Posterior cingulate gyrus (tissue), 11 donors: ENCODE data around the gene MMP19.
"Not testable (repeated sequence)": the region's sequence is repeated elsewhere in the genome, so short reads cannot be mapped to it uniquely, and the experiment has no call there.

Source experiments
- DNase-seq, 10 donors: peaks; one replicate each; pipeline versions ENCODE4 v3.0.0 to v3.0.0-alpha.2; 2020 to 2021; ENCODE audit warnings: mixed read lengths in 3 of 10
- intact Hi-C: fragments of 100-400 bp; cut with DNase I; formaldehyde crosslinking; loops from one replicate; pipeline ENCODE4 v1.15.1; 2023

The MMP19 gene

GRCh38 chr12:55845361-55845760 is 2.6 kb upstream of the MMP19 start:
- DNase-seq = no peak
- intact Hi-C loops = no loop called here

- DNase-seq = no peak
- intact Hi-C loops = no loop called here
These were observed 2.2 kb upstream of the MMP19 start for GRCh38 chr12:55844961-55845360.

GRCh38 chr12:55843431-55843830 is 695 bp upstream of the MMP19 start:
- intact Hi-C loops = no loop called here
- DNase-seq = no peak

- no peak for DNase-seq
- intact Hi-C loops = no loop called here
These were observed 2.0 kb downstream of the MMP19 start for GRCh38 chr12:55840581-55841351.

GRCh38 chr12:55839345-55840140 is 3.2 kb downstream of the MMP19 start:
- intact Hi-C loops = loop anchor here (5.0 kb wide), 1 partner anchor 293 kb away; no protein-coding TSS in a partner anchor
- DNase-seq = no peak

- DNase-seq = no peak
- intact Hi-C loops = loop anchor here (5.0 kb wide), 1 partner anchor 294 kb away; no protein-coding TSS in a partner anchor
These were observed 4.4 kb downstream of the MMP19 start for GRCh38 chr12:55838361-55838760.

- peak in 1 of 10 donors; percentile 40 for DNase-seq
- intact Hi-C loops = not testable (repeated sequence)
These were observed 8.3 kb downstream of the MMP19 start for GRCh38 chr12:55834400-55834799.

- intact Hi-C loops = no loop called here
- peak in 1 of 10 donors; percentile 73 for DNase-seq
These were observed 9.7 kb downstream of the MMP19 start for GRCh38 chr12:55833056-55833455.

DNA sequence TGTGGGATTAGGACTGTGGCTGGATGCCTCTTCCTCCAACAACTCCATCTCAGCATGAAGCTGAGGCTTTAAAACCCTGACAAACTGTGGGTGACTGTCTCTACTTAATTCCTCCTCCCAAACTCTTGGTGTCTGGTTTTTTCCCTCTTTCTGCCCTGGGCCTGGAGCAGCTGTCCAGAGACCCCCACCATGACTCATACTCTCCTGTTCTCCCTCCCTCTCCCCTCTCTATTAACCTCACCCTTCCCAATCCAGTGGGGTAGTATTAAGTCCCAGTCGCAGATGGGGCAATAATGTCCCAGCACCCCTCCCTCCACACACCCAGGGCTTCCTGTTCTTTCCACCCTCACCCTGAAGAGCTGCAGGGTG is 11.3 kb downstream of the MMP19 start:
- no peak for DNase-seq
- intact Hi-C loops = no loop called here

DNA sequence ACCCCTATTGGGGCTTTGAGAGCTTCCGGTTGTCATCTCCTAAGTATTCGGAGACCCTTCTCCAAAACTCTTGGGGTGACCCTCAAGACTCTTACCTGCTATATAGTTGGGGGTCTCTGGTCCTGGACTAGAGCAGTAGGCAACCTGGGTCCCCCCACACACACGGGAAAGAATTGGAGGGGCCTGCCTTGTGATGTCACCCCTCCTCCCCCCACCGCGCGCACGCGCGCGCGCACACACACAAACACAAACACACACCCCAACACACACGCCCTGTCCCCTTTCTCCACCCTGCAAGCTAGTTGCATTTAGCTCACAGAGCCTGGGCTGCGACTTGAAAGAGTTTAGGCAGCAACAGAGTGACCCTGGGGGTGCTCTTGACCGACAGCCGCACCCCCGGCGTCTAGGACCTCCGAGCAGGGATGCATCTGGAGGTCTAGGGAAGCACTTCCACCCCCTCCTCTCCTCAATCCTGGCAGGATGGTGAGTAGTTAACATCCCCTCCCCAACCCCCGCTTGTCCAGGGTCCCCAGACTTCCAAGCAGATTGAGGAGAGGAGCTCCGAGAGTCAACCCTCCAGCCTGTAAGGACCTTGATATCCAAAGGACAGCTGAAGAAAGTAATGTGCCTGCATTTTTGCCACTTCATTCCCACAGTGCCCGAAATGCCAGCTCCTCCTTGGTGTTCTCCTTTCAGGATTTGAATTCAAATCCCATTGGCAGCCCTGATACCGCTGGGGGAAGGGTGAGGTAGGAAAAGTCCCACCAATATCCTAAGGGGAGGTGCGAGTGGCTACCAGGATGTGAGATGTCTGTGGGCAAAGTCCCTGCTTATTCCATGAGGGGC is 11.9 kb downstream of the MMP19 start:
- intact Hi-C loops = loop anchor here (1.0 kb wide), 1 partner anchor 95 kb away; no protein-coding TSS in a partner anchor

DNA sequence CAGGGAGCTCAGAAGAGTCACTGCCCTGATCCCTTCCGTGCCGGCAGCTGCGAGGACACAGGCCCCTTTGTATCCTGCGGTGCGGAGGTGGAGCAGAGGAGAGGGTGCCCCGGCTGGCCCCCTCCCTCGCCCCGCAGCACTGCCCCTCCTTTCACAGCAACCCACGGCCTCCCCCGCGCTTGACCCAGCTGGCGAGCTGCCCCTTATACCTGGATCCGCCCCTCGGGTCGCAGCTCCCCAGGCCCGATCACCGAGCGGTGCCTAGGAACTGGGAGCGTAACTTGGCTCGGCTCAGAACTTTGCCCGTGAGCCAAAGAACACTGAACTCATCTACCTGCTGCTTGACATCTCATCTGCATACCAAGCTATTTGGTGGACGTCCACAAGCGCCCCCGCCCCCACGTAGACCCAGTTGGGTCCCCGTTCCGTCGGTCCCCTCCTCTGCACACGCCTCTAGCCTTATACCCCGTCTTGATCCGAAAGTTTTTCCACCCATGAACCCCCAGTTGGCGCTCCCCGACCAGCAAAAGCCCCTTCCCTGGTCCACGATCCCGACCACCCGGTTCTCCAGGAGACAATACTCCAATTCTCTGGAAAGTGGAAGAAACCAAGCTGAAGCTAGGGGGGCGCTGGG is 12.7 kb downstream of the MMP19 start:
- intact Hi-C loops = loop anchor here (1.0 kb wide), 2 partner anchors 12 to 96 kb away; partner anchors contain the start of gene ORMDL2
- peak; percentile 48 to 93 (median 60) for DNase-seq

More for the DNA sequence above, 11.9 kb downstream of the MMP19 start:
- peak; percentile 71 to 98 (median 81) for DNase-seq

- peak in 2 of 10 donors; percentile 55 to 67 for DNase-seq
- intact Hi-C loops = no loop called here
These were observed 14.4 kb downstream of the MMP19 start for GRCh38 chr12:55828357-55828756.

- intact Hi-C loops = no loop called here
- peak in 2 of 10 donors; percentile 43 to 67 for DNase-seq
These were observed 14.9 kb downstream of the MMP19 start for GRCh38 chr12:55827806-55828205.

- intact Hi-C loops = no loop called here
- peak in 1 of 10 donors; percentile 52 for DNase-seq
These were observed 18.0 kb downstream of the MMP19 start for GRCh38 chr12:55824726-55825125.

- intact Hi-C loops = no loop called here
- DNase-seq = no peak
These were observed 19.3 kb downstream of the MMP19 start for GRCh38 chr12:55823419-55823818.

- intact Hi-C loops = no loop called here
- DNase-seq = no peak
These were observed 20.5 kb downstream of the MMP19 start for GRCh38 chr12:55822228-55822627.

DNA sequence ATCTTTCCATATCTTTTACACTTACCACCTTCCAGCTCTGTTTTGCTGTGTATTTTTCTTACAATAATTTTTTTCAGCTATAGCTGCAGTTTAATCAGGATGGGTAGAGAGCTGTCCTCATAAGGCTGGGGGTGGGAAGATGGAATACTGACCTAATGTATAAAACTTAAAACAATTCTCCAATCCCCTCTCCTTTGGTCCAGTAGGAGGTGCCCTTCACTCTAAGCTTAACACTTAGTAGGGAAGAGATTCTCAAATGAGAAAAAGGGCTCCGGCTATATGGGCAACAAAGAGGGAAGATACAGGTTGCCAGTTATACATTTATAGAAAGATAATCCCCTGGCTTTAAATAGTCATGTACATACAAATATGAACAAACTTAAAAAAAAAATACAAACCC is 22.1 kb downstream of the MMP19 start:
- no peak for DNase-seq
- intact Hi-C loops = no loop called here

GRCh38 chr12:55818886-55819285 is 23.9 kb downstream of the MMP19 start:
- intact Hi-C loops = loop anchor here (1.0 to 5.0 kb wide), 2 partner anchors 10 to 123 kb away; partner anchors contain the start of gene DNAJC14
- no peak for DNase-seq

DNA sequence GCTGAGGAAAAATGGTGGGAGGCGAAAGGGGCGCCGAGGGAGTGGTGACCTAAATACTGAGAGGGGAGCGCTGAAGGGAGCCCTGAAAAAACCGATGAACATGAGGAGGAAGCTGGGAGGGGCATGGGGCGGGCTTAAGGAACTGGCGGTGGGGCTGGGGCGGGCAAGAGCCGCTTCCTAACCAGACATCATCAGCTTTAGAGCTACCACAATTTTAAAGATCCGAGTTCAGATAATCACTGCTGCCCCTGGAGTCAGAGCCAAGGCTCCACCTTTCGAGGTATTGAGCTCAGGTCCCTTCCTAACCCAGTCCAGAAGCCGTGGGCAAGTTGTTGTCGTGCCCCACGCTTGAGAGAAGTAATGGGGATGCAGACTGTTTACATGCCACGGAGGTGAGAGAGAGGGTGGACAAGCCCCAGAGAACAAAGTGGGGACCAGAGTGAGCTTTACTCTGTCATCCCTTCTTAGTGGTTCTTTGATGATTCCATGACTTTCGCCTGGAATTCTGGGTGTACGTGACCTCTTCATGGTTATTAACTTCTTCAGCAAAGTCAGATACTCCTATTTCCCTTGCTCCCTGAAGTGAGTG is 24.5 kb downstream of the MMP19 start:
- no peak for DNase-seq
- intact Hi-C loops = loop anchor here (1.0 to 5.0 kb wide), 2 partner anchors 11 to 124 kb away; partner anchors contain the start of gene DNAJC14
